NK-92 treated with Interleukin-12 subunit alpha and Interleukin-12 subunit beta, amount 100 ng/mL, for 24 hours (cell line): ENCODE measurements around the gene CNBD2.
"Not testable (repeated sequence)": the region's sequence is repeated elsewhere in the genome, so short reads cannot be mapped to it uniquely, and the experiment has no call there.

ENCODE experiments used
- DNase-seq: peaks from one replicate; lab custom pipeline; 2025; lab: John Stamatoyannopoulos, UW

The CNBD2 gene

GRCh38 chr20:36063916-36064657, 95.7 kb downstream of the CNBD2 start:
- no peak for DNase-seq

- DNase-seq, result no peak
Measured at GRCh38 chr20:36064658-36065426, 96.5 kb downstream of the CNBD2 start.

GRCh38 chr20:36065427-36065998, 97.1 kb downstream of the CNBD2 start:
- DNase-seq, result no peak

GRCh38 chr20:36066777-36067176, 98.4 kb downstream of the CNBD2 start:
- DNase-seq, result no peak

- not testable (repeated sequence) for DNase-seq
Measured at GRCh38 chr20:36068526-36068925, 100.1 kb downstream of the CNBD2 start.

GRCh38 chr20:36070451-36070850, 102.1 kb downstream of the CNBD2 start:
- no peak for DNase-seq

GRCh38 chr20:36071848-36072247, 103.5 kb downstream of the CNBD2 start:
- DNase-seq, result no peak

- no peak for DNase-seq
Measured at GRCh38 chr20:36074983-36075382, 106.6 kb downstream of the CNBD2 start.

- DNase-seq, result not testable (repeated sequence)
Measured at GRCh38 chr20:36077762-36078161, 109.4 kb downstream of the CNBD2 start.

GRCh38 chr20:36079486-36079885, 111.1 kb downstream of the CNBD2 start:
- DNase-seq, result no peak

- not testable (repeated sequence) for DNase-seq
Measured at GRCh38 chr20:36079984-36080383, 111.6 kb downstream of the CNBD2 start.
